Measurements from ENCODE around the gene IFT80.

DNA sequence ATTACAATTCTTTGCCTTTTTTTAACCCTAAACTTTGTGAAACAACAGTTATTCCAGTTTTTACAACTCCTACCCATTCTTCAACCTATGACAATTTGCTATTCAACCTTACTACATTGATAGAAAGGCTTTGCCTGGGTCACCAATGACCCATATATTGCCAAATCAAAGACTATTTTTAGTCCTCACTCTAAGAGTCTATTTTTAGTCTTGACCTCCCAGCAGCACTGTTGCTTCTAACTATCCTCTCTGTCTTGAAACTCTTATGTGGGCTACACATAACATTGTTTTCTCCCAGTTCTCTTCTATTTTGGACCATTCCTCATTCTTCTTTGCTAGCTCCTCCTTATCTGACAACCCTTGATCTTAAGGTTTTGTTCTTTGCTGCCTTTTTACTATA is 102.4 kb downstream of the IFT80 start:
- TF ChIP-seq, protein P1, sequence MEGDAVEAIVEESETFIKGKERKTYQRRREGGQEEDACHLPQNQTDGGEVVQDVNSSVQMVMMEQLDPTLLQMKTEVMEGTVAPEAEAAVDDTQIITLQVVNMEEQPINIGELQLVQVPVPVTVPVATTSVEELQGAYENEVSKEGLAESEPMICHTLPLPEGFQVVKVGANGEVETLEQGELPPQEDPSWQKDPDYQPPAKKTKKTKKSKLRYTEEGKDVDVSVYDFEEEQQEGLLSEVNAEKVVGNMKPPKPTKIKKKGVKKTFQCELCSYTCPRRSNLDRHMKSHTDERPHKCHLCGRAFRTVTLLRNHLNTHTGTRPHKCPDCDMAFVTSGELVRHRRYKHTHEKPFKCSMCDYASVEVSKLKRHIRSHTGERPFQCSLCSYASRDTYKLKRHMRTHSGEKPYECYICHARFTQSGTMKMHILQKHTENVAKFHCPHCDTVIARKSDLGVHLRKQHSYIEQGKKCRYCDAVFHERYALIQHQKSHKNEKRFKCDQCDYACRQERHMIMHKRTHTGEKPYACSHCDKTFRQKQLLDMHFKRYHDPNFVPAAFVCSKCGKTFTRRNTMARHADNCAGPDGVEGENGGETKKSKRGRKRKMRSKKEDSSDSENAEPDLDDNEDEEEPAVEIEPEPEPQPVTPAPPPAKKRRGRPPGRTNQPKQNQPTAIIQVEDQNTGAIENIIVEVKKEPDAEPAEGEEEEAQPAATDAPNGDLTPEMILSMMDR (conservative IDR thresholded peaks at IDR 0.05; ENCODE audit: low read depth, low read length): no peak
- no peak for TF ChIP-seq FOS (IDR thresholded peaks at IDR 0.05; ENCODE audit: low read depth, low read length)
